GM23248 (cell line): Measurements from ENCODE around the gene CD72. TPM values are rescaled to one million over a fixed set of nuclear protein-coding genes. Genes with fewer than 3 reads are reported as not detected.

Source experiments
- DNase-seq: peaks from one replicate; pipeline ENCODE4 v3.0.0-alpha.2; 2015
- H2AFZ ChIP-seq: fragments of 200-600 bp; sonication (generic); 2 replicates; pipeline ENCODE4 v1.6.1; 2016; ENCODE audit warnings: antibody characterized with exemption
- H3F3A ChIP-seq: fragments of 200-600 bp; sonication (generic); 2 replicates; pipeline ENCODE4 v1.6.1; 2016; ENCODE audit warnings: mild to moderate bottlenecking, antibody characterized with exemption, mixed run types; ENCODE audit not compliant: insufficient read depth
- H3K27ac ChIP-seq: fragments of 200-600 bp; sonication (generic); 2 replicates; pipeline ENCODE4 v1.5.1; 2016; ENCODE audit warnings: mild to moderate bottlenecking
- H3K27me3 ChIP-seq: fragments of 200-600 bp; sonication (generic); replicated peaks from 2 replicates; pipeline ENCODE4 v1.6.1; 2016; ENCODE audit warnings: mild to moderate bottlenecking; ENCODE audit not compliant: insufficient read depth
- H3K36me3 ChIP-seq: fragments of 200-600 bp; sonication (generic); 2 replicates; pipeline ENCODE4 v1.6.1; 2016; ENCODE audit warnings: low read depth, mild to moderate bottlenecking
- H3K4me1 ChIP-seq: fragments of 200-600 bp; sonication (generic); 2 replicates; pipeline ENCODE4 v1.6.1; 2016; ENCODE audit warnings: mild to moderate bottlenecking; ENCODE audit not compliant: insufficient read depth
- H3K4me2 ChIP-seq: fragments of 200-600 bp; sonication (generic); one replicate; pipeline ENCODE4 v1.6.1; 2016; ENCODE audit warnings: mild to moderate bottlenecking; ENCODE audit not compliant: unreplicated experiment
- H3K4me3 ChIP-seq: fragments of 200-600 bp; sonication (generic); 2 replicates; pipeline ENCODE4 v1.5.1; 2016; ENCODE audit warnings: mild to moderate bottlenecking
- H3K79me2 ChIP-seq: fragments of 200-600 bp; sonication (generic); 2 replicates; pipeline ENCODE4 v1.6.1; 2016; ENCODE audit warnings: mild to moderate bottlenecking; ENCODE audit not compliant: insufficient read depth
- H3K9ac ChIP-seq: fragments of 200-600 bp; sonication (generic); 2 replicates; pipeline ENCODE4 v1.6.1; 2016; ENCODE audit warnings: mild to moderate bottlenecking
- H3K9me2 ChIP-seq: fragments of 200-600 bp; sonication (generic); 2 replicates; pipeline ENCODE4 v1.6.1; 2016; ENCODE audit warnings: mixed run types, mild to moderate bottlenecking, moderate library complexity; ENCODE audit not compliant: insufficient read depth
- H3K9me3 ChIP-seq: fragments of 200-600 bp; sonication (generic); one replicate; pipeline ENCODE4 v1.6.1; 2017; ENCODE audit warnings: low read depth
- H4K20me1 ChIP-seq: fragments of 200-600 bp; sonication (generic); 2 replicates; pipeline ENCODE4 v1.6.0; 2016; ENCODE audit not compliant: insufficient read depth
- EZH2 ChIP-seq: fragments of 200-600 bp; sonication (generic); IDR thresholded peaks from 2 replicates; pipeline ENCODE4 v1.6.1; 2018; ENCODE audit warnings: antibody characterized with exemption, mild to moderate bottlenecking; ENCODE audit not compliant: insufficient read depth, poor library complexity, severe bottlenecking
- EZH2phosphoT487 ChIP-seq: fragments of 200-600 bp; sonication (generic); IDR thresholded peaks from 2 replicates; pipeline ENCODE4 v1.6.1; 2018; ENCODE audit warnings: antibody characterized with exemption, moderate library complexity, mild to moderate bottlenecking, low read depth; ENCODE audit not compliant: insufficient read depth
- WGBS, 2 experiments: methylation state at CpG; one replicate each; pipeline ENCODE4 v1.1.6; 2015 to 2017; ENCODE audit warnings: low lambda C conversion rate in 2 of 2, low coverage in 1 of 2; ENCODE audit errors: missing lambda C conversion rate in 2 of 2; 5-methylcytosine and 5-hydroxymethylcytosine counted together
- in situ Hi-C: fragments of 300-500 bp; cut with MboI; formaldehyde crosslinking; loops from 2 replicates; pipeline ENCODE4 v1.15.0; 2020
- polyA plus RNA-seq: library from polyadenylated mRNA; unstranded; fragments of >200 nt; fragmentation: Nextera tagmentation; extraction: Ambion mirVana; gene quantifications from 2 replicates; pipeline ENCODE4 v1.2.1, GENCODE V29; 2016
- total RNA-seq: library from RNA; depleted of rRNA; stranded (reverse); fragments of >200 nt; shearing (Covaris generic); gene quantifications from 2 replicates; pipeline ENCODE4 v1.2.3, GENCODE V29; 2014

CD72 gene
- total and polyA plus RNA-seq, 2 experiments from 2014 or later: 1.6 to 3.9 TPM

DNA sequence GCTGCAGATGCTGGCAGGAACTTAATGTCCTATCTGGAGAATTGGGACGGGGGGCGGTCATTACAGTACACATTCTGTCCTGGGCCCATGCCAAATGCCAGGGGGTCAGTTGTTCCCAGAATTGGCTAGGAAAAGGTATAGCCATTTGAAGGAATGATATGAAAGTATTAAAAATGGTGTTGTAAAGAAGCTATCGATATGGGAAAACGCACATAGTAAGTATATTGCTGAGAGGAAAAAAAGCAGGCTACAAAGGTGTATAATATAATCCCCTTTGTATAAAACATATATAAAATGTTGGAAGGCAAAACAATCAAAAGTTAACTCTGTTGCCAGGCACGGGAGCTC is 47.2 kb upstream of the CD72 start:
- H3K27ac ChIP-seq: no peak overlapping the region
- no peaks in the 10 kb centered on the region for H3K4me1 ChIP-seq
- in situ Hi-C loops: no loop called here

DNA sequence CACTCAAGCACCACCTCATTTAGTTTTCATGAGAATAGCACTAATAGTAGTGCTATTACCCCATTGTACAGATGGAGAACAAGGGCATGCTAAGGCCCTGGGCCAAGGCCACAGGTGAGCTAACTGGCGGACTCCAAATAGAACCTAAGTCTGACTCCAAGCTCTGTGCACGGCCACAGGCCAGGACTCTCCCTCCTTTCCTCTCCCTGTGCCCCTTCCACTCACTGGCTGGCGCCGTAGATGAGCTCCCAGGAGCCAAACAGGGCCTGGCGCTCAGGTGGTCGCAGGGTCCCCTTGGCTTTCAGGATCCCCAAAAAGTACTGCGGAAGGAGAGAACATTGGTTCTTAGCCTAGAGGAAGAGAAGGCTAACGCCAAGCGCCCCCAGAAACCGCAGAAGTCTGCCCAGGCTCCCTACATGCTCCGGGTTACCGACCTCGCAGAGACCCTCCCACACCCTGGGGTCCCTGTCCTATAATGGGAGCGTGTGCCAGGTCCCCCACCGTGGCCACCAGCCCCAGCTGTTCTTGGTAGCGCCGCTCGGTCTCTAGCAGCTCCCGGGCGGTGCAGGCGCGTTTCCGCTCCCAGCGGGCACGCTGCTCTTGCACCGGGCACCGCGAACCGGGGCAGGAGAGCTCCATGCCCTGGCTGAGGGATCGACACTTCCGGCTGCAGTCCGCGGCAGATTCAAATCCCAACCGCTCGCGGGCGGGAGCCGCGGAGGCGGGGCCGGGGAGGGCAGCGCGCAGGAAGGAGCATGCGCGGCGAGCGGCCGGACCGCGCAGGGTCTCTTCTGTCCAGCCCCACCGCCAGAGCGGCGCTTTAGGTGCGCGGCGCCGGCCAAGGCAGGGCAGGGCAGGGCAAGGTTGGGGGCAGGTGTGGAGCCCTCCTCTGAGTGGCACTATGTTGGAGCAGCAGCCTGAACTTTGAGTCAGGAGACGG is 46.6 kb upstream of the CD72 start, which contains the start of gene ARHGEF39:
Gene ARHGEF39 (minus strand): TSS at position 665 of the 940 bp plus-strand sequence. CDS start 26 bp downstream, at position 639.
- H3K9me2 ChIP-seq: no peaks in the 10 kb centered on the region
- H3K9me3 ChIP-seq: no peaks in the 10 kb centered on the region
- H3F3A ChIP-seq: peaks cover 30% of the 10 kb centered on the region
- peak within 1 kb of the TSS; percentile 85 for H2AFZ ChIP-seq
- in situ Hi-C loops: no loop called here
- H3K4me1 ChIP-seq: 0 out of 2 replicates have a peak, but pooled peaks cover 4% of the 10 kb centered on the region
- H3K79me2 ChIP-seq: peaks cover 9% of the 10 kb centered on the region; the same call in 1 of the 2 replicates
- DNase-seq: peak; percentile 91
- H3K4me3 ChIP-seq: peak within 1 kb of the TSS; percentile 80
- H3K36me3 ChIP-seq: peaks cover 5% of the 10 kb centered on the region; the same call in 1 of the 2 replicates
- H3K27ac ChIP-seq: no peak within 1 kb of the TSS
- TF ChIP-seq EZH2phosphoT487 (no peak), EZH2 (no peak)
- no peaks in the 10 kb centered on the region for H3K27me3 ChIP-seq
- H3K9ac ChIP-seq: peak within 1 kb of the TSS; percentile 64
- WGBS, 2 experiments: 5% methylated on average over 42 to 58 of the region's 58 CpGs
- H3K4me2 ChIP-seq: peak within 1 kb of the TSS; percentile 98
- no peaks in the 10 kb centered on the region for H4K20me1 ChIP-seq

More for the DNA sequence above, 47.2 kb upstream of the CD72 start:
- H3K4me2 ChIP-seq: peak overlapping the region; percentile 98
- H3K9me3 ChIP-seq: no peaks in the 10 kb centered on the region
- 27 to 29% methylated on average over 5 of the region's 5 CpGs for whole genome bisulfite sequencing, 2 experiments
- H4K20me1 ChIP-seq: no peaks in the 10 kb centered on the region
- H3K9me2 ChIP-seq: no peaks in the 10 kb centered on the region
- H3K9ac ChIP-seq: peak overlapping the region; percentile 64
- peak overlapping the region; percentile 80 for H3K4me3 ChIP-seq
- H2AFZ ChIP-seq: peak overlapping the region; percentile 85
- peaks cover 24% of the 10 kb centered on the region for H3F3A ChIP-seq
- no peaks in the 10 kb centered on the region for H3K27me3 ChIP-seq
- DNase-seq: no peak
- peaks cover 3% of the 10 kb centered on the region; the same call in 1 of the 2 replicates for H3K79me2 ChIP-seq
- TF ChIP-seq EZH2: no peak
- H3K36me3 ChIP-seq: peaks cover under 1% of the 10 kb centered on the region; the same call in 1 of the 2 replicates

DNA sequence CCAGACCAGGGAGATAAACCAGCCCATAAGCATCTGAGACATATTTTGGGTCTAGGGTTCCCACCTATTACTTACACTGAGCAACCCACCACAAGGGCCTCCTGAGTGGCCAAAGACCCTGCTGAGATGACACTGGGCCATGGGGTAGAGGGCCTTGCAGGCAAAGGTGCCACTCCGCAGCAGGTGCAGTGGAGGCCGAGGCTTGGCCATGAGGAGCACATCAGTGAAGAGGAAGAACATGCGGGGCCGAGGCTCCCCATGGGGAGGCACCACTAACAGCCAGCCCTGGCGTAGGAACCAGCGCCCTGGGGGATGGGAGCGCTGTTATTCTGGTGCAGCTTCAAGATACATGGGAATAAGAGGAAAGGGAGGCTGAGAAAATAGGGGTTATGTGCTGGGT is 44.2 kb upstream of the CD72 start:
- Histone ChIP-seq H3K9ac (no peak overlapping the region), H4K20me1 (no peaks in the 10 kb centered on the region), H3K4me2 (no peak overlapping the region), H3K4me3 (no peak overlapping the region), H3K9me3 (no peaks in the 10 kb centered on the region), H3K27me3 (no peaks in the 10 kb centered on the region), H3K79me2 (peaks cover 18% of the 10 kb centered on the region; the same call in 1 of the 2 replicates), H3F3A (peaks cover 32% of the 10 kb centered on the region), H3K4me1 (peaks cover 10% of the 10 kb centered on the region; the same call in 1 of the 2 replicates), H3K9me2 (no peaks in the 10 kb centered on the region), H3K27ac (no peak overlapping the region), H2AFZ (no peak overlapping the region), H3K36me3 (peaks cover 5% of the 10 kb centered on the region; the same call in 1 of the 2 replicates)
- in situ Hi-C loops: no loop called here
- no peak for DNase-seq
- no peak for TF ChIP-seq EZH2
- no peak for TF ChIP-seq EZH2phosphoT487
- WGBS, 2 experiments: 95 to 96% methylated on average over 7 of the region's 7 CpGs

DNA sequence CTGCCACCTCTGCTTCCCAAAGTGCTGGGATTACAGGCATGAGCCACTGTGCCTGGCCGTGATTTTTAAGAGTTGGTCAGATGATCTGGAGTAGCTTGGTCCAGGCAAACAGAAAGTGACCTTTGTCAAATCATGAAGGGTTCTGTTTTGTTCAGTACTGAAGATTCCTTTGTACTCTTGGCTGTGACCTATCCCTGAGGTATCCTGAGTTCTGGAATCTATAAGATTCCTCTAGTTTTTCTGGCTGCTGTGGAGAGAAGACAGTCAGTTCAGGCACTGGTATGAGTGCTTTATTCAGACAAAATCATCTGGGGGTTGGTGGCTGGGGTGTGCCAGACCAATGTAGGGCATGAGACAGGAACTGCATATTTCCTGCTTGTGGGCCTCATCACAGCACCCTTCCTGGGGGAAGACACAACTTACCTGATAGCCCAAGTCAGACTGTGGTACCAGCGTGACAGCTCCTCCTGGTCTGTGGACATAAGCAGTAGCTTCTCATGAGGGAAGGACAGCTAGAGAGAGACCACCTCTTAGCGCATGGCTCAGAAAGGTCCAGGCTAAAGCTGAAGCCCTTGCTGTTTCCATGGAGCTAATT is 43.6 kb upstream of the CD72 start:
- in situ Hi-C loops: no loop called here
- H3K9me2 ChIP-seq: no peaks in the 10 kb centered on the region
- no peaks in the 10 kb centered on the region for H3K27me3 ChIP-seq
- DNase-seq: no peak
- H3K4me3 ChIP-seq: no peak overlapping the region
- H3K4me2 ChIP-seq: no peak overlapping the region
- no peaks in the 10 kb centered on the region for H4K20me1 ChIP-seq
- peaks cover 32% of the 10 kb centered on the region for H3F3A ChIP-seq
- H3K9me3 ChIP-seq: no peaks in the 10 kb centered on the region
- H3K36me3 ChIP-seq: peaks cover 5% of the 10 kb centered on the region; the same call in 1 of the 2 replicates
- WGBS, 2 experiments: 79 to 81% methylated on average over 3 of the region's 3 CpGs
- peak overlapping the region; percentile 3; the same call in 1 of the 2 replicates for H3K27ac ChIP-seq
- peaks cover 15% of the 10 kb centered on the region for H3K4me1 ChIP-seq
- H3K79me2 ChIP-seq: peaks cover 18% of the 10 kb centered on the region; the same call in 1 of the 2 replicates
- H2AFZ ChIP-seq: no peak overlapping the region
- TF ChIP-seq EZH2 (no peak), EZH2phosphoT487 (no peak)
- H3K9ac ChIP-seq: no peak overlapping the region
